Activated naive CD4-positive, alpha-beta T cell (primary cell): ENCODE data around the gene ACOXL.

Experiments used
- DNase-seq, 4 experiments: peaks; one replicate each; lab custom pipeline; 2025; lab: John Stamatoyannopoulos, UW

Gene ACOXL

GRCh38 chr2:110977403-110977802 is 245.0 kb downstream of the ACOXL start:
- no peak for DNase-seq

- DNase-seq: no peak
Measured at GRCh38 chr2:110978148-110978547, 245.8 kb downstream of the ACOXL start.

- DNase-seq: no peak
Measured at GRCh38 chr2:110978756-110979470, 246.5 kb downstream of the ACOXL start.

GRCh38 chr2:110979471-110980338 is 247.3 kb downstream of the ACOXL start:
- no peak for DNase-seq

GRCh38 chr2:110980339-110981062 is 248.1 kb downstream of the ACOXL start:
- no peak for DNase-seq

- no peak for DNase-seq
Measured at GRCh38 chr2:110983133-110983532, 250.8 kb downstream of the ACOXL start.

- DNase-seq: no peak
Measured at GRCh38 chr2:110984694-110985490, 252.5 kb downstream of the ACOXL start.

GRCh38 chr2:110990440-110990839 is 258.1 kb downstream of the ACOXL start:
- no peak for DNase-seq

GRCh38 chr2:110991911-110992310 is 259.5 kb downstream of the ACOXL start:
- no peak for DNase-seq

- no peak for DNase-seq
Measured at GRCh38 chr2:110992886-110993285, 260.5 kb downstream of the ACOXL start.

GRCh38 chr2:110993557-110994231 is 261.3 kb downstream of the ACOXL start:
- DNase-seq: no peak

- DNase-seq: no peak
Measured at GRCh38 chr2:110994250-110994961, 262.0 kb downstream of the ACOXL start.

GRCh38 chr2:110995911-110996310 is 263.5 kb downstream of the ACOXL start:
- no peak for DNase-seq

GRCh38 chr2:110997331-110998045 is 265.1 kb downstream of the ACOXL start:
- no peak for DNase-seq

GRCh38 chr2:110998311-110998710 is 265.9 kb downstream of the ACOXL start:
- no peak for DNase-seq

- no peak for DNase-seq
Measured at GRCh38 chr2:110999626-111000025, 267.3 kb downstream of the ACOXL start.

GRCh38 chr2:111005307-111005706 is 272.9 kb downstream of the ACOXL start:
- DNase-seq: no peak

GRCh38 chr2:111005821-111006220 is 273.4 kb downstream of the ACOXL start:
- no peak for DNase-seq

GRCh38 chr2:111007757-111008688 is 275.6 kb downstream of the ACOXL start:
- no peak for DNase-seq
